HG03432 (cell line): ENCODE measurements around the gene COA1.
"Not testable (repeated sequence)": the region's sequence is repeated elsewhere in the genome, so short reads cannot be mapped to it uniquely, and the experiment has no call there.

Experiments
- ATAC-seq: cut with Tn5 transposase; IDR thresholded peaks from one replicate; pipeline ENCODE4 v1.9.1; 2021; ENCODE audit warnings: mild to moderate bottlenecking, moderate library complexity; ENCODE audit not compliant: unreplicated experiment

COA1 gene

GRCh38 chr7:43609097-43609496, 120.2 kb downstream of the COA1 start:
- no peak for ATAC-seq

DNA sequence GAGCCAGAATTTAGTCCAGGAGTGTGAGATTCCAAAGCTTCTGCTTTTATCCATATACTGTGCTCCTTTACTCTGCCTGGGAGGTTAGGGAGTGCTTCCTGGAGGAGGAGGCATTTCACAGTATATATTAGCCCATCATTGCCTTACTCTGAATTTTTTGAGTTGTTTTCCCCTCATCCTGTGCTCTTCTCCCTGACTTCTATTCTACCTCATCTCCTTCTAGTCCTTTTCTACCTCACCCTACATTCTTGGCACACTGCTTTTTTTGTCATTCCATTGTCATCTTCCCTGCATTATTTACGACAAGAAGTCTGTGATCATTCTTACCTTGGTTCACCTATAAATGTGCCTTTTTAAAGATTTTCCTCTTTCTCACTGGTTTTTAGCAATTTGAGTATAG, 125.1 kb downstream of the COA1 start:
- no peak for ATAC-seq

DNA sequence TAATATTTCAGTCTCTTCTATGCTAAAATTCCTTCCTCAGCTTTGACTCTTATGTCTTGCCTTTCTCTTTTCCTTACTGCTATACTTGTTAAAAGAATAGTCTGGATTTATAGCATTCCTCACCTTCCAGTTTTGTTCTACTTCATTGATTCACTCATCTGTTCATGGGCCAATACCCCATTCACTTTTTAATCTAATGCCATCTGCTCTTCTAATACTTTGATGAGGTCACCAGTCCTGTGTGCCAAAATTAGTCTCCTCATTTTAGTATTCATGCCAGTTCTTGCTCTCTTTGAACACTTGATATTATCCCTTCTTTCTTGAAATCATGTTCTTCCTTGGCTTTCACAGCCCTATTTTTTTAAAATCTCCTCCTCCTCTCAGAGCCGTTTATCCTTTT, 127.1 kb downstream of the COA1 start:
- ATAC-seq, result no peak

GRCh38 chr7:43600056-43600455, 129.3 kb downstream of the COA1 start:
- no peak for ATAC-seq

- ATAC-seq, result not testable (repeated sequence)
These were observed 132.9 kb downstream of the COA1 start for GRCh38 chr7:43596426-43596825.

DNA sequence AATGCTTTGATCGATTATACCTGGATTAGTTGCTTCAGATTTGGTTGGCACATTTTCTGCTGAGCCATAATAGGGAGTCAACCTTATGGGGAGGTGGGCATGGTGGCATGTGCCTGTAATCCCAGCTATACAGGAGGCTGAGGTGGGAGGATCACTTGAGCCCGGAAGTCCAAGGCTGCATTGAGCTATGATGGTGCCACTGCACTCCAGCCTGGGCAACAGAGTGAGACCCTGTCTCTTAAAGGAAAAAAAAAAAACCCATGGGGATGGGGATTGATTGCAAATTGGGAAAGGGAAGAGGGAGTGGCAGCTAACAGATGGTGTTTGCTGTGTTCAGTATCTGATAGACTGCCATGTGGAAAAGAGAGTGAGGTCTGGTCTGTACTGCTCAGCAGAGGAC, 135.3 kb downstream of the COA1 start:
- ATAC-seq, result no peak

DNA sequence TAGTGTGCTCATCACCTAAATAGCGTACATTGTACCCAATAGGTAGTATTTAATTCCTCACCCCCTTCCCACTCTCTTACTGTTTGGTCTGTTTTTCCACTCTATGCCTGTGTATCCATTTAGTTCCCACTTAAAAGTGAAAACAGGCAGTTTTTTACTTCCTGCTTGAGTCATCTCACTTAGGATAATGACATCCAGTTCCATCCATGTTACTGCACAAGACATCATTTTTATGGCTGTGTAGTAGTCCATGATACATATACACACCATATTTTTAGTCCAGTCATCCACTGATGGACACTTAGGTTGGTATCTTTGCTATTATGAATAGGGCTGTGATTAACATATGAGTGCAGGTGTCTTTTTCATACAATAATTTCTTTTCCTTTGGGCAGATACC, 136.3 kb downstream of the COA1 start:
- no peak for ATAC-seq

DNA sequence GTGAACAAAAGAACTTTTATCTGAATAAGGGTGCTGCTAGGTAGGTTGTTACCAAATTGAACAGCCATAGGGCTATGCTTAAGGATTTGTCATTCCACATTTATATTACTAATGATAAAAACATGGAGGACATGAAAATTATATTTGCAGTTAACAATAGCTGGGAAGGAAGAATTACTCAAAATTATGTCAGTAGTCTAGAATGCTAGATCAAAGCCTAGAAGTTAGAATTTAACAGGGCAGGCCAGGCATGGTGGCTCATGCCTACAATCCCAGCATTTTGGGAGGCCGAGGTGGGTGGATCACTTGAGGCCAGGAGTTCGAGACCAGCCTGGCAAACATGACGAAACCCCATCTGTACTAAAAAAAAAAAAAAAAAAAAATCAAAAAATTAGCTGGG, 137.0 kb downstream of the COA1 start:
- no peak for ATAC-seq

DNA sequence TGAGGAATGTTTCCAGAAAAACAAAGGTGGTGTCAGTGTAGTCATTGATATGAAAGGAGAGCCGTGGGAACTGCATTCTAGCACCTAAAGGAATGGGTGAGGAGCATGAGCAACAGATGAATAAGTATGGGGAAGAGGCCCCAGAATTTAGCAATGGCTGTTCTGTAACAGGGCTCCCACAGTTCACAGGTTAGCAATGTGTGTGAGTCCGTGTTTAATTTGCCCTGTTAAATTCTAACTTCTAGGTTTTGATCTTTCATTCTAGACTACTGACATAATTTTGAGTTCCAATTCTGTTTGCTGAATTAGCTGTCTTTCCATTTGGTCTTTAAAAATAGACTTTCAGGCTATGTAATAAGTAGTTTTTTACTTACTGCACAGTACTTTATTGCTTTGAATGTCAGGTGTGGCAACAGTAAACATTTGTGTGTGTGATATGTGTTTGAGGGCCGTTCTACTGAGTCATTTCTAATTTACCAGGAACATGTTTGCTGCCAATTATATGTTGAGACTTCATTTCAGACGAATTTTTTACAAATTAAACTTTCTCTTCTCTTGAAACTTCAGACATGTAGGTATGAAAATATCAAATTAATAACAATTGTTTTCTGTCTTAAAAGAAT, 137.7 kb downstream of the COA1 start:
- ATAC-seq, result peak; percentile 13

- ATAC-seq, result peak; percentile 71
These were observed 138.3 kb downstream of the COA1 start for GRCh38 chr7:43590862-43591557.

- no peak for ATAC-seq
These were observed 139.6 kb downstream of the COA1 start for GRCh38 chr7:43589728-43590127.
